B cell (primary cell): ENCODE measurements around the gene ANKRD2. TPM values are rescaled to one million over a fixed set of nuclear protein-coding genes. Genes with fewer than 3 reads are reported as not detected.

ENCODE experiments used
- ATAC-seq: fragments of 200-7000 bp; cut with Tn5 transposase; one replicate; pipeline ENCODE4 v1.10.0; 2021; ENCODE audit warnings: low read depth, mild to moderate bottlenecking, moderate number of reproducible peaks, moderate library complexity
- CTCF ChIA-PET: fragments of 350-600 bp; sonication (Branson Sonifier 250); formaldehyde crosslinking; loops from one replicate; lab custom pipeline; 2021; ENCODE audit warnings: antibody characterized with exemption, inconsistent platforms; lab: Charles Lee
- POLR2A ChIA-PET: fragments of 350-600 bp; sonication (Branson Sonifier 250); formaldehyde crosslinking; loops from one replicate; lab custom pipeline; 2021; ENCODE audit warnings: antibody characterized with exemption; lab: Charles Lee
- DNase-seq: peaks from one replicate; pipeline ENCODE4 v3.0.0; 2013
- H2AFZ ChIP-seq: 2 replicates; pipeline ENCODE4 v1.6.1; 2012; ENCODE audit warnings: mild to moderate bottlenecking, low read depth, low read length; ENCODE audit not compliant: insufficient read depth, poor library complexity, severe bottlenecking
- H3K27ac ChIP-seq, 2 donors: 1 replicate in 1 of 2; 2 replicates in 1 of 2; pipeline ENCODE4 v1.5.1; 2012 to 2013; ENCODE audit warnings: low read length in 2 of 2, mild to moderate bottlenecking in 2 of 2, moderate library complexity in 1 of 2
- H3K27me3 ChIP-seq, 4 experiments: fragments of 200-600 bp in 1 of 4; sonication (generic) in 1 of 4; replicated peaks in 1 of 4; 1 replicate in 2 of 4; 2 replicates in 2 of 4; pipeline versions ENCODE4 v1.6.1 to v1.7.0; 2013 to 2016; ENCODE audit warnings: low read length in 3 of 4, mild to moderate bottlenecking in 2 of 4, mixed read lengths in 1 of 4, moderate library complexity in 1 of 4; ENCODE audit not compliant: insufficient read depth in 4 of 4, control insufficient read depth in 3 of 4; ENCODE audit errors: control extremely low read depth in 1 of 4
- H3K36me3 ChIP-seq, 2 experiments: replicated peaks in 1 of 2; 1 replicate in 1 of 2; 2 replicates in 1 of 2; pipeline versions ENCODE4 v1.6.1 to v1.7.1; 2013; ENCODE audit warnings: low read length in 1 of 2; ENCODE audit not compliant: insufficient read depth in 2 of 2, control insufficient read depth in 1 of 2; ENCODE audit errors: control extremely low read depth in 1 of 2, extremely low read depth in 1 of 2
- H3K4me1 ChIP-seq, 2 donors: fragments of 200-600 bp in 1 of 2; sonication (generic) in 1 of 2; 1 replicate in 1 of 2; 2 replicates in 1 of 2; pipeline versions ENCODE4 v1.5.1 to v1.6.1; 2013 to 2017; ENCODE audit warnings: low read length in 2 of 2; ENCODE audit not compliant: control insufficient read depth in 2 of 2, insufficient read depth in 2 of 2
- H3K4me2 ChIP-seq: replicated peaks from 2 replicates; pipeline ENCODE3; 2012; ENCODE audit warnings: mild to moderate bottlenecking, low read depth, low read length; ENCODE audit not compliant: poor library complexity, severe bottlenecking
- H3K4me3 ChIP-seq, 5 experiments: fragments of 200-600 bp in 1 of 5; sonication (generic) in 1 of 5; 1 replicate in 3 of 5; 2 replicates in 2 of 5; pipeline versions ENCODE4 v1.5.1 to v1.7.0; 2011 to 2016; ENCODE audit warnings: low read length in 4 of 5, mild to moderate bottlenecking in 4 of 5, low read depth in 2 of 5, control low read depth in 1 of 5, moderate library complexity in 1 of 5; ENCODE audit not compliant: insufficient read depth in 1 of 5; ENCODE audit errors: control extremely low read depth in 1 of 5, extremely low read depth in 1 of 5
- H3K79me2 ChIP-seq: fragments of 200-600 bp; sonication (generic); one replicate; pipeline ENCODE4 v1.6.0; 2016; ENCODE audit warnings: low read length; ENCODE audit not compliant: control insufficient read depth, insufficient read depth
- H3K9ac ChIP-seq: fragments of 200-600 bp; sonication (generic); 2 replicates; pipeline ENCODE4 v1.6.1; 2017; ENCODE audit warnings: mild to moderate bottlenecking, low read length, moderate library complexity
- H3K9me3 ChIP-seq, 3 donors: one replicate each; pipeline versions ENCODE4 v1.6.1 to v1.7.1; 2013; ENCODE audit warnings: low read length in 2 of 3; ENCODE audit not compliant: control insufficient read depth in 2 of 3, insufficient read depth in 1 of 3; ENCODE audit errors: control extremely low read depth in 1 of 3
- H4K20me1 ChIP-seq: 2 replicates; pipeline ENCODE4 v1.6.0; 2012; ENCODE audit warnings: mild to moderate bottlenecking, low read length; ENCODE audit not compliant: insufficient read depth, control insufficient read depth, poor library complexity, severe bottlenecking
- H3K27ac Mint-ChIP-seq: one replicate; pipeline ENCODE4 v1.8.0; 2021; ENCODE audit warnings: mixed read lengths
- H3K27me3 Mint-ChIP-seq: one replicate; pipeline ENCODE4 v1.8.0; 2021; ENCODE audit warnings: mixed read lengths
- H3K4me1 Mint-ChIP-seq: one replicate; pipeline ENCODE4 v1.8.0; 2021; ENCODE audit warnings: mixed read lengths
- H3K4me3 Mint-ChIP-seq: one replicate; pipeline ENCODE4 v1.8.0; 2021; ENCODE audit warnings: mixed read lengths
- H3K9me3 Mint-ChIP-seq: one replicate; pipeline ENCODE4 v1.8.0; 2022; ENCODE audit warnings: mixed read lengths; ENCODE audit not compliant: insufficient read depth
- EZH2 ChIP-seq: IDR thresholded peaks from 2 replicates; pipeline ENCODE4 v1.6.1; 2012; ENCODE audit warnings: borderline replicate concordance, low read depth, mild to moderate bottlenecking, moderate library complexity, low read length; ENCODE audit not compliant: insufficient read depth, poor library complexity, severe bottlenecking
- WGBS: methylation state at CpG from one replicate; pipeline ENCODE4 v1.1.5; 2013; ENCODE audit warnings: missing lambda C conversion rate; ENCODE audit not compliant: insufficient coverage; 5-methylcytosine and 5-hydroxymethylcytosine counted together
- intact Hi-C: fragments of 100-400 bp; cut with micrococcal nuclease; formaldehyde crosslinking; loops from one replicate; pipeline ENCODE4 v1.10.0; 2022
- polyA plus RNA-seq: library from polyadenylated mRNA; depleted of rRNA; stranded (reverse); fragments of >200 nt; gene quantifications from 2 replicates; pipeline ENCODE4 v1.2.3, GENCODE V29; 2012
- total RNA-seq, 2 donors: library from RNA; stranded (reverse); fragments of 120-200 nt in 1 of 2; gene quantifications; 1 replicate in 1 of 2; 2 replicates in 1 of 2; pipeline versions ENCODE4 v1.2.3 to v1.2.4, GENCODE V29; 2013 to 2022
- TF ChIP-seq, protein P1 (sequence below): fragments of 200-600 bp; IDR thresholded peaks from one replicate; pipeline ENCODE4 v1.8.0; 2022; ENCODE audit warnings: antibody characterized with exemption, mild to moderate bottlenecking

The ANKRD2 gene
- total and polyA plus RNA-seq, 2 donors (not counting 1 experiment from before 2014, with no cell fraction given) = not detected

DNA sequence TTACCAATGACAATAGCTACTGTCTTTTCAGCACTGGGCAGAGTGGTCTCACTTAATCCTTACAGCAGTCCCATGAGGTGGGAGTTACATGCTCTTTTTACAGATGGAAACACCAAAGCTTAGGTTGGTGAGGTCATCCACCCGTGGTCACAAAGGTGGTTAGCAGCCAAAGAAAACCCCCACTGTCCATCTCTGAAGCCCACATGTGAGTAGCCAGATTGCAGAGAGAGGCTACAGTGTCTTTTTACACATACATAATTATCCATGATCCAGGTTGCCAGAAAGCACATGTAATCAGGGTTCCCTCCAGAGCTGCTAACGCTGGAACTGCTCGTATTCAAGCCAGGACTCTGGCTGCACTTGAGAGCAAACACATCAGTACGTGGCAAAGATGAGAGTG lies 24.6 kb upstream of the ANKRD2 start:
- no peaks in the 10 kb centered on the region for H4K20me1 ChIP-seq
- TF ChIP-seq, protein P1, sequence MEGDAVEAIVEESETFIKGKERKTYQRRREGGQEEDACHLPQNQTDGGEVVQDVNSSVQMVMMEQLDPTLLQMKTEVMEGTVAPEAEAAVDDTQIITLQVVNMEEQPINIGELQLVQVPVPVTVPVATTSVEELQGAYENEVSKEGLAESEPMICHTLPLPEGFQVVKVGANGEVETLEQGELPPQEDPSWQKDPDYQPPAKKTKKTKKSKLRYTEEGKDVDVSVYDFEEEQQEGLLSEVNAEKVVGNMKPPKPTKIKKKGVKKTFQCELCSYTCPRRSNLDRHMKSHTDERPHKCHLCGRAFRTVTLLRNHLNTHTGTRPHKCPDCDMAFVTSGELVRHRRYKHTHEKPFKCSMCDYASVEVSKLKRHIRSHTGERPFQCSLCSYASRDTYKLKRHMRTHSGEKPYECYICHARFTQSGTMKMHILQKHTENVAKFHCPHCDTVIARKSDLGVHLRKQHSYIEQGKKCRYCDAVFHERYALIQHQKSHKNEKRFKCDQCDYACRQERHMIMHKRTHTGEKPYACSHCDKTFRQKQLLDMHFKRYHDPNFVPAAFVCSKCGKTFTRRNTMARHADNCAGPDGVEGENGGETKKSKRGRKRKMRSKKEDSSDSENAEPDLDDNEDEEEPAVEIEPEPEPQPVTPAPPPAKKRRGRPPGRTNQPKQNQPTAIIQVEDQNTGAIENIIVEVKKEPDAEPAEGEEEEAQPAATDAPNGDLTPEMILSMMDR = no peak
- no peak for TF ChIP-seq EZH2
- no peak overlapping the region for H3K4me3 ChIP-seq
- H3K36me3 ChIP-seq = no peaks in the 10 kb centered on the region
- no peak overlapping the region for H3K4me3 Mint-ChIP-seq
- H3K27me3 ChIP-seq = no peaks in the 10 kb centered on the region
- DNase-seq (no peak), ATAC-seq (no peak)
- no peak overlapping the region for H3K27ac Mint-ChIP-seq
- H3K4me1 ChIP-seq = no peaks in the 10 kb centered on the region
- intact Hi-C loops = no loop called here
- ChIA-PET POLR2A (no interaction called here), CTCF (no interaction called here)
- peaks cover 8% of the 10 kb centered on the region for H3K27me3 Mint-ChIP-seq
- no peaks in the 10 kb centered on the region for H3K79me2 ChIP-seq
- no peak overlapping the region for H2AFZ ChIP-seq
- no peak overlapping the region for H3K27ac ChIP-seq
- H3K9me3 ChIP-seq = no peaks in the 10 kb centered on the region
- WGBS = 81% methylated on average over 3 of the region's 4 CpGs
- no peak overlapping the region for H3K9ac ChIP-seq
- no peaks in the 10 kb centered on the region for H3K4me1 Mint-ChIP-seq
- no peak overlapping the region for H3K4me2 ChIP-seq
- H3K9me3 Mint-ChIP-seq = no peaks in the 10 kb centered on the region

DNA sequence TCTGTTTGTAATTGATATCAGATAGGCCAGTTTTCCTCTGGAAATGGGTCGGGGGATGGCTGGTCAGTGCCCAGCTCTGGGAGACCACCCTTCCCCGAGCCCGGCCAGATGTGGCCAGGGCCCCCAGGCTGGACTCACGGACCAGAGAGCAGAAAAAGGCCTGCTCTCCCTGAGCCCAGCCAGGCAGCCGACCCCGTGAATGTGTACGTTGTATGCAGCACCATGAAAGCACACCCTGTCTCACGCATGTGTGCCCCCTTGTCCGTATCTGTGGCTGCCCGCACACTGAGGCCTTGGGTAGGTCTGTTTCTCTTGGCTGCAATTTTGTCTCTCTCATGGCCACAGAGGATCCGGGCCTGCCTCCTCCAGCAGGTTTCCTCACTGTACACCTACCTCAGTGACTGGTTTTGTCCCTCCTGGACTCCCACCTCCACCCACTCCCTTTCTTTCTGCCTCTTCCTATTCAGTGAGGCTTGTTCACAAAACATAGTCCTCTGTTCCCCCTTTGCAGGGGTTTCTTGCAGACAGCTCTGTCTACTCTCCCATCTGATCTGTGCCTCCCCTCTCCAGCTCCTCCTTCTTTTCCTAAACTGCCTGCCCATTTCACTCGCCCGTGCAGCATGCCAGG lies 23.6 kb upstream of the ANKRD2 start:
- Histone ChIP-seq H3K27ac (no peak overlapping the region), H3K36me3 (no peaks in the 10 kb centered on the region), H3K79me2 (no peaks in the 10 kb centered on the region), H3K4me3 (no peak overlapping the region), H3K4me2 (no peak overlapping the region), H3K4me1 (no peaks in the 10 kb centered on the region), H2AFZ (no peak overlapping the region), H3K27me3 (no peaks in the 10 kb centered on the region), H4K20me1 (no peaks in the 10 kb centered on the region), H3K9ac (no peak overlapping the region), H3K9me3 (no peaks in the 10 kb centered on the region)
- TF ChIP-seq, protein P1 = no peak
- no peak for TF ChIP-seq EZH2
- H3K4me1 Mint-ChIP-seq = no peaks in the 10 kb centered on the region
- ATAC-seq (no peak), DNase-seq (no peak)
- 90% methylated on average over 13 of the region's 13 CpGs for WGBS
- no peaks in the 10 kb centered on the region for H3K9me3 Mint-ChIP-seq
- POLR2A ChIA-PET = no interaction called here
- intact Hi-C loops = no loop called here
- H3K27ac Mint-ChIP-seq = no peak overlapping the region
- no peak overlapping the region for H3K4me3 Mint-ChIP-seq
- peaks cover 3% of the 10 kb centered on the region for H3K27me3 Mint-ChIP-seq
- CTCF ChIA-PET = interaction anchor here (6.8 kb wide), 1 partner anchor 84 kb away, joined by 96 read pairs; no protein-coding TSS in a partner anchor
